BE2C (cell line): ENCODE measurements around the gene TMEM120B.
"Not testable (repeated sequence)": the region's sequence is repeated elsewhere in the genome, so short reads cannot be mapped to it uniquely, and the experiment has no call there.

Source experiments
- DNase-seq: peaks from one replicate; pipeline ENCODE4 v3.0.0-alpha.2; 2020
- H3K27me3 ChIP-seq: fragments of 250-450 bp; sonication (Bioruptor Pico); 2 replicates; pipeline ENCODE4 v1.5.1; 2020; ENCODE audit warnings: mild to moderate bottlenecking
- H3K36me3 ChIP-seq: fragments of 250-450 bp; sonication (Bioruptor Pico); 2 replicates; pipeline ENCODE4 v1.5.1; 2020; ENCODE audit warnings: mild to moderate bottlenecking
- H3K4me1 ChIP-seq: fragments of 250-450 bp; sonication (Bioruptor Pico); 2 replicates; pipeline ENCODE4 v1.5.1; 2020
- H3K4me3 ChIP-seq: 2 replicates; pipeline ENCODE4 v1.5.1; 2011; ENCODE audit warnings: low read depth, low read length
- H3K9me3 ChIP-seq: fragments of 250-450 bp; sonication (Bioruptor Pico); 2 replicates; pipeline ENCODE4 v1.5.1; 2020
- CTCF ChIP-seq: IDR thresholded peaks from 2 replicates; pipeline ENCODE4 v1.5.1; 2012; ENCODE audit warnings: mild to moderate bottlenecking, low read depth, low read length

Gene TMEM120B

GRCh38 chr12:121676190-121676589, 36.4 kb upstream of the TMEM120B start:
- no peak for DNase-seq
- Histone ChIP-seq H3K4me1 (peaks cover 4% of the 10 kb centered on the region; the same call in 1 of the 2 replicates), H3K27me3 (no peaks in the 10 kb centered on the region), H3K4me3 (no peak overlapping the region), H3K9me3 (no peaks in the 10 kb centered on the region), H3K36me3 (no peaks in the 10 kb centered on the region)
- no peak for TF ChIP-seq CTCF

- TF ChIP-seq CTCF = no peak
Observed at GRCh38 chr12:121678305-121678704, 34.2 kb upstream of the TMEM120B start.

GRCh38 chr12:121678716-121679300, 33.7 kb upstream of the TMEM120B start:
- H3K4me1 ChIP-seq = no peaks in the 10 kb centered on the region
- H3K36me3 ChIP-seq = no peaks in the 10 kb centered on the region
- no peaks in the 10 kb centered on the region for H3K9me3 ChIP-seq
- no peak overlapping the region for H3K4me3 ChIP-seq
- no peak for TF ChIP-seq CTCF
- no peak for DNase-seq
- H3K27me3 ChIP-seq = no peaks in the 10 kb centered on the region

More at GRCh38 chr12:121678305-121678704, 34.2 kb upstream of the TMEM120B start:
- DNase-seq = no peak
- H3K9me3 ChIP-seq = no peaks in the 10 kb centered on the region
- no peaks in the 10 kb centered on the region for H3K36me3 ChIP-seq
- H3K4me1 ChIP-seq = no peaks in the 10 kb centered on the region; the same call in 1 of the 2 replicates
- H3K27me3 ChIP-seq = no peaks in the 10 kb centered on the region
- no peak overlapping the region for H3K4me3 ChIP-seq

- not testable (repeated sequence) for H3K36me3 ChIP-seq, H3K4me1 ChIP-seq, H3K9me3 ChIP-seq, DNase-seq, H3K27me3 ChIP-seq, H3K4me3 ChIP-seq
Observed at GRCh38 chr12:121679661-121680197, 32.8 kb upstream of the TMEM120B start.

- no peak for TF ChIP-seq CTCF
- H3K9me3 ChIP-seq = no peaks in the 10 kb centered on the region
- no peaks in the 10 kb centered on the region for H3K4me1 ChIP-seq
- H3K36me3 ChIP-seq = no peaks in the 10 kb centered on the region
- no peaks in the 10 kb centered on the region for H3K27me3 ChIP-seq
- no peak for DNase-seq
- no peak overlapping the region for H3K4me3 ChIP-seq
Observed at GRCh38 chr12:121688966-121689365, 23.6 kb upstream of the TMEM120B start.

GRCh38 chr12:121689430-121689829, 23.1 kb upstream of the TMEM120B start:
- Histone ChIP-seq H3K4me3 (no peak overlapping the region), H3K27me3 (no peaks in the 10 kb centered on the region), H3K36me3 (no peaks in the 10 kb centered on the region), H3K9me3 (no peaks in the 10 kb centered on the region), H3K4me1 (no peaks in the 10 kb centered on the region)
- DNase-seq = no peak
- TF ChIP-seq CTCF = no peak

GRCh38 chr12:121692744-121693143, 19.8 kb upstream of the TMEM120B start:
- not testable (repeated sequence) for DNase-seq, H3K4me3 ChIP-seq, H3K4me1 ChIP-seq, H3K9me3 ChIP-seq, H3K36me3 ChIP-seq, H3K27me3 ChIP-seq
